Measurements from ENCODE around the gene COX19.

DNA sequence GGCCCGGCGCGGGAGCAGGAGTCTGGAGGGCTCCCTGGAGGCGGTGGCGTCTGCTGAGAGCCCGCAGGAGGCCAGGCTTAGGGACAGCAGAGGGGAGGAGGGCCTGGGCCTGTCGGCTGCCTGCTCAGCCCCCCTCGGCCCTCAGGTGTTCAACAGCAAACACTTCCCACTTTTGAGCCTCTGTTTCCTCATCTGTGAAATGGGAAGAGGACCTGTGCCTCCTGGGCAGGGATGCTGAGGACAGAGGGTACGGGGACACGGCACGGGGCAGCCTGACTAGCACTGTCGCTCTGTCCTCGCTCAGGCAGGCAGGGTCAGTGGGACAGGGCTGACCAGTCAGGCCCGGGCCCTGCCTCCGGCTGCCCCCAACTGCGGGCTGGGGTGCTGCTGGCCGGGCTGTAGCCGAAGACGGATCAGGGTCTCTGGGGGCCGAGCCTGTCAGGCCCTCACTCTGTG, 8.3 kb upstream of the COX19 start:
- no peak for TF ChIP-seq CTCF (conservative IDR thresholded peaks at IDR 0.05 in 1 of 2, IDR thresholded peaks at IDR 0.05 in 1 of 2; ENCODE audit: extremely low read depth in 1 of 2, insufficient read depth in 1 of 2, low read depth in 1 of 2, low read length in 2 of 2)
- TF ChIP-seq EZH2 (IDR thresholded peaks at IDR 0.05; ENCODE audit: borderline replicate concordance, low read length) = no peak

Measured in mammary epithelial cell (primary cell).